GM21825 (cell line): ENCODE data around the gene SVEP1.

Experiments used
- ATAC-seq: cut with Tn5 transposase; IDR thresholded peaks from one replicate; pipeline ENCODE4 v1.9.1; 2021; ENCODE audit warnings: mild to moderate bottlenecking, moderate library complexity; ENCODE audit not compliant: unreplicated experiment

SVEP1 gene

DNA sequence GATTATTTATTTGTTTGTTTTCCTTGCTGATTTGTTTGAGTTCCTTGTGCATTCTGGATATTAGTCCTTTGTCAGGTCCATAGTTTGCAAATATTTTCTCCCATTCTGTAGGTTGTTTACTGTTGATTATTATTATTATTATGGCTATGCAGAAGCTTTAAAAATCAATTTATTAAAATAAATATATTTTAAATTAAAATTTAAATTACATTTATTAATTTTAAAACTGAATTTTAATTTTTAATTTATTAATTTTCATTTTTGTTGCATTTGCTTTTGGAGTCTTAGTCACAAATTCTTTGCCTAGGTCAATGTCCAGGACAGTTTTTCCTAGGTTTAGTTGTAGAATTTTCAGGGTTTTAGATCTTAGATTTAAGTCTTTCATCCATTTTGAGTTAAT lies 50.9 kb downstream of the SVEP1 start:
- no peak for ATAC-seq

- ATAC-seq, result no peak
Measured at GRCh38 chr9:110526426-110526825, 53.1 kb downstream of the SVEP1 start.

GRCh38 chr9:110521206-110521605 lies 58.3 kb downstream of the SVEP1 start:
- no peak for ATAC-seq

DNA sequence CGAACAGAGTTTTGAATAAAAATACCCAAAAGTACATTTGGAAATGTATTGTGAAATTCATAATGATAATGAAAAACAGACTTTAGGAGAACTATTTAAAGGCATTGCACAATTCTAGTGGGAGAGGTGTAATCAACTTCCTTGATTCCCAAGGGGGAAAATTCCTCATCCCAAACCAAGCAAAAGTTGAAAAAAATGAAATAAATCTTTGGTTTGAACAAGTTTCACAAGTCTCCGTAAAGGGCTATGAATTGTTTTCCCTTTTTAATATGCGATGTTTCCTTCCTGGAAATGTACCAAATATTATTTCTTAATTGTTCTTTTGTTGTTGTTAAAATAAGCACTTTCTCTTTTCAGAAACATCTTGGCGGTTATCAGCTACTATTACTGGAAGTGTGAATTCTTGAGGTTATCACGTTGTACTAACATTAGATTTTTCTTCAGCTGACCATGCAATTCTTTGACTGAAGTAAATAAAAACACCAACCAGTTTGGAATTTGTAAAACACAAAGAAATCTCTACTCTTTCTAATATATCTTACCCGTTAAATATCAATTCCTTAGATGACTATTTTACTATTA lies 59.3 kb downstream of the SVEP1 start:
- ATAC-seq, result no peak

DNA sequence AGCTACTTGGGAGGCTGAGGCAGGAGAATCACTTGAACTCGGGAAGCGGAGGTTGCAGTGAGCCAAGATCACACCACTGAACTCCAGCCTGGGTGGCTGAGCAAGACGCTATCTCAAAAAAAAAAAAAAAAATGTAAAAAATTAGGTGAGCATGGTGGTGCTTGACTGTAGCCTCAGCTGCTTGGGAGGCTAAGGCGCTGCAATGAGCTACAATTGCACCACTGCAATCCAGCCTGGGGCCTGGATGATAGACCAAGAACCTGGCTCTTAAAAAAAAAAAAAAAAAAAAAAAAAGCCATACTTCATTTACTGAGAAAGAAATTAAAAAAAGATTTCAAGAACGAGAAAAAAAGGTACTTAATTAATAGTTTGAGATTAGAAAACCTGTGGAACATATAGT lies 62.1 kb downstream of the SVEP1 start:
- ATAC-seq, result no peak

DNA sequence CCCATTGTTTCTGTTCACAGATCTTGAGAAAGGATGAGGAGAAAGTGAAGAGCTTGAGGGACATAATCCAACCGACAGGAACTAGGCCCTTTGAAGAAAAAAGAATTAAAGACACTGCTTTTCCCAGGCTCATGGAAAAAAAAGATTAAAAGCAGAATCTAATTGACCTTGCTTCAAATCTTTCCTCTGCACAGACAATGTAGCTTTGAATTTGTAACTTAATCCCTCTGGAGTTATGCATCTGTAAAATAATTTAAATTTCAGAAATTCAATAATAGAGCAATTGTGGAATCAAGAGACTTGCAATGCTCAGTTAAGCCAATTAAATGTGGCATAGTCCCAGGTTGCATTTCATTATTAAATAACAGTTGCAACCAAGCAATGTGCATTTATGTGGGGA lies 64.6 kb downstream of the SVEP1 start:
- ATAC-seq, result no peak

- ATAC-seq, result no peak
Measured at GRCh38 chr9:110512817-110513216, 66.7 kb downstream of the SVEP1 start.

DNA sequence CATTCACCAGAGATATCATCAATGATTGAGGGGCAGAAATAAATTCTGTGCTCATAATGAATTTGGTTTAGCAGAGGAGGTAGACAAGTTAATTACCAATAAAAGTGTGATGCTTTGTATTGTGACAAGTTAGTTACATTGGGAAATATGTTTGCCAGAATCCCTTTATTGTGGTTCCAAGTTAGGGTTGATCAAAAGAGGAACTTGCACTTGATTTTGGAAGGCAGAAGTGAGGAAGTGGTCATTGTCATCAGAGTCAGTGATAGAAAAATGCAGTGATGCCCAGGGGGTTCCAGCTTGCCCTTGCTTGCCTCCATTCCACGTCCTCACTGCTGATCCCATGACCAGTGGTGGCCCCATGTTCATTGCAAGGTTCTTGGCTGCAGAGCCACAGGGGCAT lies 69.7 kb downstream of the SVEP1 start:
- ATAC-seq, result no peak

- no peak for ATAC-seq
Measured at GRCh38 chr9:110502842-110503241, 76.7 kb downstream of the SVEP1 start.

- no peak for ATAC-seq
Measured at GRCh38 chr9:110499608-110500007, 79.9 kb downstream of the SVEP1 start.

DNA sequence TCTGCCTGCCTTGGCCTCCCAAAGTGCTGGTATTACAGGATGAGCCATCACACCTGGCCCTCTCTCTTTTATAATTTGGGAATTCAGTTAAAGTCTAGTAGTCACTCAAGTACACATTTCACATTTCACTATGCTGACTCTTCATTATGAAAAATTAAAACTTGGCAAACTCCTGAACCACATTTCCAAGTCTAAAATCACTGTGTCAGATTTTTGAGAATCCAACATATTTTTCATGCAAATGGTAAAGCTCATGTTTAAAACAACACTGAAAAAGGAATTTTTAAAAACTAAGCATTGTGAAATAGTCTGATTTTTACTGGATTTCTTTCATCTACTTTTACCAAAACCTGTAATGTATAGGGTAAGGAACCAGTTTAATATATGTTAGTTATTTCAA lies 92.3 kb downstream of the SVEP1 start:
- no peak for ATAC-seq

GRCh38 chr9:110486218-110486617 lies 93.3 kb downstream of the SVEP1 start:
- no peak for ATAC-seq

DNA sequence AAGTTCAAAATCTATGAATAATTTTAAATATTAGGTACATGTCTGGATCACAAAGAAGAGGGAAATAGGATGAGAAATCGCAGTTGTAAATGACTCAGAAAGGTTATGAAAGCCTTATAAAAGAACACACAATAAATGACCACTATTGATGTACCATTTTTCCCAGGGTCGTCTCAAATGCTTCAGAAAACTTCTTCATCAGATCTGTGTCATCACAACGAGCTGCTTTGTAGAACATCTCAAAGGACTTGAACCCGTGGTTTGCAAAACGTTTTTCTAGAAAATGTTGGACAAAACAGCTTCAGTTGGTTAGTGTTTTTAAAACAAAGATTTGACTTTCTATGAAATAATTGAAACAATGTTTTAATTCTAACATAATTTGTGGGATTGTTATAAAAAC lies 100.1 kb downstream of the SVEP1 start:
- ATAC-seq, result no peak

- no peak for ATAC-seq
Measured at GRCh38 chr9:110476251-110476650, 103.3 kb downstream of the SVEP1 start.

DNA sequence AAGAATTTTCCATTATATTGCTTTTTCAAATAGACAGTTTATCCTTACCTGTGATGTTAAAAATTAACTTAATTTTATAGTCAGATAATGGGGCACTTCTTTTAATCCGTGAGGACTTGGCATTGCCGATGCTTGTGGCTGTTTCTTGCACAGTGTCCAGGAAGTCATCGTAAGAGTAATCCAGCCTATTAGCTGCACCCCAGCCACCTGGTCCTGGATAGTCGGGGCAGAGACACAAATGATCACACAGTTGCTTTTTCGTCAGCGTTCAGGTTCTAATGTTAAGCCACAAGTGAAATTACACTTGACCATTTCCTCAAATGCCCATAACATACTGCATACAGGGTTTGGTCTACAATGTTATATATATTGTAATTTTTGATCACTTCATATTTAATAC lies 107.4 kb downstream of the SVEP1 start:
- no peak for ATAC-seq

GRCh38 chr9:110468950-110469349 lies 110.6 kb downstream of the SVEP1 start:
- ATAC-seq, result no peak

- no peak for ATAC-seq
Measured at GRCh38 chr9:110465190-110465589, 114.4 kb downstream of the SVEP1 start.

GRCh38 chr9:110464321-110464720 lies 115.2 kb downstream of the SVEP1 start:
- no peak for ATAC-seq

DNA sequence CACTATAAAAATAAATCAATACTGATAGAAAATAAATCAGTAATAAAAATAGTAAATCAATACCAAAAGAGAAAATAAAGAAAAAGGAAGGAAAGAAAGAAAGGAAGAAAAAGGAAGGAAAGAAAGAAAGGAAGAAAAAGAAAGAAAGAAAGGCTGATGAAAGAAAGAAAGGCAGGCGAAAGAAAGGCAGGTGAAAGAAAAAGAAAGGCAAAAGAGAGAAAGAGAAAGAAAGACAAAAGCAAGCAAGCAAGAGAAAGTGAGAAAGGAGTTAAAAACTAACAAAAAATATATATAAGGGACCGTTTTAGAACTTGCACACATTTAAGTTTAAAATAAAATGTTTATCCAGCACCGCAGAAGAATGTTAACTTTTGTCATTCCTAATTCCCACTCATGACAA lies 116.0 kb downstream of the SVEP1 start:
- no peak for ATAC-seq

- ATAC-seq, result no peak
Measured at GRCh38 chr9:110457245-110457644, 122.3 kb downstream of the SVEP1 start.

GRCh38 chr9:110456681-110457080 lies 122.9 kb downstream of the SVEP1 start:
- no peak for ATAC-seq

GRCh38 chr9:110455860-110456259 lies 123.7 kb downstream of the SVEP1 start:
- ATAC-seq, result no peak

DNA sequence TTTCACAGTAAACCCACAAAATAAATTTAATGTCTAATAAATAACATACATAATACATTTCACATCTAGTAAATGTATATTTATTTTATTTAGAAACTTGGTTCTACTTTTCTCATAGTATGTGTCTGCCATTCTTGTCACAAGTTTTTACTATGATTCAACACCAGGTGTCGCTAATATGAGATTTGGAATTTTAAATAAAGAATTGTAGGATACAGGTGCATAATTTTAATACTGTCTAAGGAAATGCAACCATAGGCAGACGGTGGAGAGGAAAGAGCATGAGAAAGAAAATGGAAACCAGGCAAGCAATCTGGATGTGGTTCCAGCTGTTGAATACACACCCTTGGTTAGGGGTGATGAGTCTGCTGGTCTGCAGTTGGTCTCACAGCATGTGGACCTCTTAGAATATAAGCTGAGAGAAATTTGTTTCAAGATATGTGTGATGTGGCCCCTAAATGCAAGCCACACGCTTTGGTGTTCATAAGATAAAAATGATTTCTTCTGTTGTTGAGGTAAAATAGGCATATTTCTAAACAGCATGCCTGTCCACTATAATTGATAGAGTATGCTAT lies 127.2 kb downstream of the SVEP1 start:
- ATAC-seq, result no peak
